IMR-90 (cell line): ENCODE results near the gene YPEL2.

ENCODE experiments used
- BHLHE40 ChIP-seq: fragments of 150-350 bp; IDR thresholded peaks from 2 replicates; pipeline ENCODE4 v1.6.1; 2016; ENCODE audit warnings: mild to moderate bottlenecking, low read depth, low read length
- RFX5 ChIP-seq: IDR thresholded peaks from 2 replicates; pipeline ENCODE4 v1.8.0; 2012; ENCODE audit warnings: low read depth, mild to moderate bottlenecking, low read length, moderate library complexity
- TF ChIP-seq, protein P1 (sequence below): conservative IDR thresholded peaks from 2 replicates; pipeline ENCODE4 v1.5.1; 2012; ENCODE audit warnings: mild to moderate bottlenecking, low read depth, low read length, improper control_type of control experiment

DNA sequence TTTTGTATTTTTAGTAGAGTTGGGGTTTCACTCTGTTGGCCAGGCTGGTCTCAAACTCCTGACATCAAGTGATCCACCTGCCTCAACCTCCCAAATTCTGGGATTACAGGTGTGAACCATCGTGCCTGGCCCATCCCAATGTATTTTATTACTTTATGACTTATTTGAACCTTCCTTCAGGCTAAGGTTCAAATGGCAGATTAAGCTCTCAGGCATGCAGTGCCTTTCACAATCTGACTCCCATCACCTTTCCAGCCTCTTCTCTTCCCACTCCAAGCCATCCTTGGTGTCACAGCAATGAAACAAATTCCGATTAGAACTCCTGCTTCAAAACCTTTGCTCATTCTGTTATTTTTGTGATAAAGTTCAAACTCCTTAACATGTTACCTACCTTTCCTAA lies 26.6 kb upstream of the YPEL2 start:
- TF ChIP-seq, protein P1, sequence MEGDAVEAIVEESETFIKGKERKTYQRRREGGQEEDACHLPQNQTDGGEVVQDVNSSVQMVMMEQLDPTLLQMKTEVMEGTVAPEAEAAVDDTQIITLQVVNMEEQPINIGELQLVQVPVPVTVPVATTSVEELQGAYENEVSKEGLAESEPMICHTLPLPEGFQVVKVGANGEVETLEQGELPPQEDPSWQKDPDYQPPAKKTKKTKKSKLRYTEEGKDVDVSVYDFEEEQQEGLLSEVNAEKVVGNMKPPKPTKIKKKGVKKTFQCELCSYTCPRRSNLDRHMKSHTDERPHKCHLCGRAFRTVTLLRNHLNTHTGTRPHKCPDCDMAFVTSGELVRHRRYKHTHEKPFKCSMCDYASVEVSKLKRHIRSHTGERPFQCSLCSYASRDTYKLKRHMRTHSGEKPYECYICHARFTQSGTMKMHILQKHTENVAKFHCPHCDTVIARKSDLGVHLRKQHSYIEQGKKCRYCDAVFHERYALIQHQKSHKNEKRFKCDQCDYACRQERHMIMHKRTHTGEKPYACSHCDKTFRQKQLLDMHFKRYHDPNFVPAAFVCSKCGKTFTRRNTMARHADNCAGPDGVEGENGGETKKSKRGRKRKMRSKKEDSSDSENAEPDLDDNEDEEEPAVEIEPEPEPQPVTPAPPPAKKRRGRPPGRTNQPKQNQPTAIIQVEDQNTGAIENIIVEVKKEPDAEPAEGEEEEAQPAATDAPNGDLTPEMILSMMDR = no peak
- TF ChIP-seq BHLHE40 = no peak
- TF ChIP-seq RFX5 = no peak
